ENCODE measurements around the gene ANK3.
"Not testable (repeated sequence)": the region's sequence is repeated elsewhere in the genome, so short reads cannot be mapped to it uniquely, and the experiment has no call there.

ANK3 gene

GRCh38 chr10:60299961-60300883, 89.5 kb downstream of the ANK3 start:
- no peak for DNase-seq

DNA sequence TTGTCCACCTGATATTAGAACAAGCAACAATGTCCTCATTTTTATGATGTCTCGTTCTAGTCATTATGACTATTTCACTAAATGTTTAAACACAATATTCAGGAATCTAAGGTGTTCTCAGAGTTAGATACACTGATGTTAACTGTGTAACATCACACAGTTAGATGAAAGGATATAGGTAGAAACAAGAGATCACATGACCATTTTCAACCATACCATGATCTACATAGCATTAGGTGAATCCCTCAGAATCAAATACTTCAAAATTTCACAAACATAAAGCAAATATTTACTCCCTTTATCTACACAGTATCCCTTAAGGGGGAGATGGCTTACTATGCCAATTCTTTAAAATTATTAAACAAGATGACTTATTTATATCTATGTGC, 90.3 kb downstream of the ANK3 start:
- DNase-seq = no peak

GRCh38 chr10:60298408-60299389, 91.0 kb downstream of the ANK3 start:
- no peak for DNase-seq

DNA sequence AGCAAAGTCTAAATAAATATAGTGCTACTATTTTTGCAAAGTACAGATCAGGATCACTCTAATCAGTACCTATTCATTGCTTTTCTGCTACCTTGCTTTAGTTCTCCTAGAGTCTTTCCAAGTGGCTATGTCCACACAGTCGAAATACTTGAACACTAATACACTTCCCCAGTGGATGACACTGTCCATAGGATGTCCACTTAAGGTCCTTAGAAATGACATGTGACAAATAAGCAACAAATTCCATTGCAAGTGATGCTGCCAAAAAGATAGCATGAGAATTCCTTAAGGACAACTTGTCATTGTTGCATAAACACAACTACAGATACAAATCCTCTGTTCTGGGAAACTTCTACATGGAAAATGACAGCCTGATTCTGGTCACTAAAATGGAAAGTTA, 93.6 kb downstream of the ANK3 start:
- DNase-seq = no peak

- DNase-seq = no peak
Observed at GRCh38 chr10:60295028-60295937, 94.4 kb downstream of the ANK3 start.

DNA sequence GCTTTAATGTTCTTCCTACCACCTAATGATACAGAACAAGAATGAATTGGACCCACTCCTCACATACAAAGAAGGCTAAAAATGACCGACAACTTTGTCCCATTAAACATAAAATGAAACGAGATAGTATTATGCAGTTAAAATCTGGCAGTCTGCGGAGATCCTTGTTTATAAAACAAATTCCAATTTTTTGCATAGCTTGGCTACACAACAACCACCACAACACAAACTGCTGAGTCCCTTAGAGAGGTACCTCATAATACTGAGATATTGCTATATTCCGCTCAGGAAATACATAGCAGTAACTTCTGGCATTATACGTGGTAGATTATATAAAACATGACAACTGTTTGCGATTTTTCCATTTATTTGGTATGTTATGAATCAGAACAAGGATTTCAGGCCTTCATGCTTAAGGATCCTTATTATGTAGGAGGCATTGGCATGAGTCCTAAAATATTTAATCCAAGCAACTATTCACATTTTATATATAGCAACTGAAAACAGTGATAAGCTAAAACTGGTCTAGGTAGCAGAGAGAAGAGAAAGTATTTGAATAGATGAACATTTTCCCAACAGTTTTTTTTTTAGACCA, 96.0 kb downstream of the ANK3 start:
- DNase-seq = no peak

- DNase-seq = no peak
Observed at GRCh38 chr10:60292998-60293397, 96.7 kb downstream of the ANK3 start.

DNA sequence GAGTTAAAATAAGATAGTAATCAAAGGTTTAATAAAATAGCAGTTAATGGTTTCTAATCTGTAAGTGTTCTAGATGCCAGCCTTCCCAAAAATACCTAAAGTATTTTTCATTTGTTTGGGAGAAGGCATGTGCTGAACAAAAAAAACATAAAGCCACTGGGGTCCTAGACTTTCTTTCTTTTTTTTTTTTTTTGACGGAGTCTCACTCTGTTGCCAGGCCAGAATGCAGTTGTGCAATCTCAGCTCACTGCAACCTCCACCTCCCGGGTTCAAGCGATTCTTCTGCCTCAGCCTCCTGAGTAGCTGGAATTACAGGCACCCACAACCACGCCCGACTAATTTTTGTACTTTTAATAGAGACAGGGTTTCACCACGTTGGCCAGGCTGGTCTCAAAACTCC, 97.1 kb downstream of the ANK3 start:
- not testable (repeated sequence) for DNase-seq

GRCh38 chr10:60291344-60291930, 98.2 kb downstream of the ANK3 start:
- no peak for DNase-seq

DNA sequence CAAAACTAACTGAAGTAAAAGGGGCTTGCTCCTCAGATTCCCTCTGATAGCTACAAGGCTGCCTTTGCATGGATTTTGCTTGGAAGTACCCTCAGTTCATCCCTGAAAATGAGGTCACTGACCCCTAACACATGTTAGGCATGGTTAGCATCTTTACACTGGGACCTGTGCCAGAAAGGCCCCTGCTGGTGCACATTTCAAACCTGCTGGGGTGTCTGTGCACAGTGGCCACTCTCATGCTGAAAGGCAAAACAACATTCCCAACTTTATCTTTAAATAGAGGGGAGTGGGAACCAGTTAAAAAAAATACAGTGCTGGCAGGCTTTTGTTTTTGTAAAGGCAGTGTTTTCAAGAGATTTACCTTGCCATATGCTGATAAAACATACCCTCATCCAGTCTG, 99.1 kb downstream of the ANK3 start:
- DNase-seq = no peak

DNA sequence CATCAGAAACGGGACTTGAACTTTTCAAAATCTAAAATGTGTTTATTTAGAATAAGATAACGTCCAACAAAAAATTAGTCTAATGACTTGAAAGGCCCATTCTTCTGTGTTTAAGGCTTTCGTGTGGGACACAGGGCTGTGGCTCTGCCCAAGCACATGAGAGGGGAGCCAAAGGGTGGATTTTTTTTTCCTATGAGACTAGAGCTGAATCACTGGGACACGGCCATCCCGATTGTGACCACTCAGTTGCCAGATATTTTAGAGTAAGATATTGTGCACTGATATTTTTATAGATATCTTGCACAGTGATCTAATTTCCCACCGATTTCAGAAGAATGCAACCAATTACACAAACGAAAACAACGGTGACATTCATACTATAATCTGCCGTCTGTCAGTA, 99.9 kb downstream of the ANK3 start:
- DNase-seq = no peak

DNA sequence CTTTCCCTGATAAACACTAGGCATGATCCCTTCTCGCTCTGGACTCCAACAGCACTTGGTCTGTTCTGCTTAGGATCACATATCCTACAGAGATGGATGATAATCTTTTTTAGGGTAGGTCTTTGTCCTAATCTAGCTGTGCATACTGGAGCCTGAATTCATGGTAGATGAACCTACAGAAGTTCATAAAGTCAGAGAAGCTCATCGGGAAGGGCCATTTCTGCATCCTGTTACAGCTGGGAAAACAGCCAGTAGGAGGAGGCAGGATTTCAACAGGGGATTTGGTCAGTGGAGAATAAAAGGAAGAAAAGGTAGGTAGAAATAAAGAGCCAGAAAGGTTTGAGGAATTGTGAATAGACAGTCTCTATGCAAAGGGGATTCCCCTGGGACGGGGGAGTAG, 101.4 kb downstream of the ANK3 start:
- no peak for DNase-seq

DNA sequence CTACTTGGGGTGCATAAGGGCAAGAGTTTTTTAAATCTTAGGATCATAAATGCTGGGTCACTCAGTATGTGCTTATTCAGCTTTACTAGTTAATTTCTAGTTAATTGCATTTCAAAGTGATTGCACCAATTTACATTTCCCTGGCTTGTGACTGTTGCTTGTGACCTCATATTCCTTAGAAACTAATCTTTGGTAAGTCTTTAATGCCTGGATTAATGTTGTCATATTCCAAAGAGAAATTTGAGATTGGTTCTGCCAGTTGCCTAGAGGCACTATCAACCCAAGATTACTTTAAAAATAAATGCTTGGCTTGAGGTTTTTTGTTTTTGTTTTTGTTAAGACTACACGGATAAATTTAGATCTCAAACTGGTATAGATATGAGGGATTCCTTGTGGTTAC, 103.1 kb downstream of the ANK3 start:
- no peak for DNase-seq

GRCh38 chr10:60283397-60283796, 106.3 kb downstream of the ANK3 start:
- no peak for DNase-seq

DNA sequence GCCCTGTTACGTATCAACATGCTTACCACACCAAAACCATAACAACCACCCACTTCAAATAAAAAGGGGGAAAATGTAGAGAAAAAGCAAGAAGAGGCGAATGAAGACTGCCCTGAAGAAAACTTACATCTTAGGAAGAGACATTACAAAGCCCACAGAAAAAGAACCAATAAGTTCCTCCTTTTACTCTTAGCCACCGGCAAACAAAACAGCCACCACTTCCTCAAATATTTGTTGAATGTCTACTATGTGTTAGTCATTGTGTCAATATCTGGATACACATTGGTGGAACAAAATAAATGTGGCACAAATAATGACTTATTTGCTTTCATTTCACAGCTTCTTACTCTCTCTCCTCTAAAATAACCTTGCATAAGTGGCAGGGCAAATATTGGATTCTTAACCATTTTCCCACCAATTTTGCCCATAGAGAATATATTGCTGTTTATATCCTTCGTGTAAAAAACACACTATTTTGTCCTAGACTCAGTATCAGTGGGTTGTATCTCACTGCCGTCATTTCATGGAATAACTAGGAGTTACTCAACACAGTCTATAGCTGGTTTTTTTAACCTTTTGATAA, 106.8 kb downstream of the ANK3 start:
- DNase-seq = no peak

DNA sequence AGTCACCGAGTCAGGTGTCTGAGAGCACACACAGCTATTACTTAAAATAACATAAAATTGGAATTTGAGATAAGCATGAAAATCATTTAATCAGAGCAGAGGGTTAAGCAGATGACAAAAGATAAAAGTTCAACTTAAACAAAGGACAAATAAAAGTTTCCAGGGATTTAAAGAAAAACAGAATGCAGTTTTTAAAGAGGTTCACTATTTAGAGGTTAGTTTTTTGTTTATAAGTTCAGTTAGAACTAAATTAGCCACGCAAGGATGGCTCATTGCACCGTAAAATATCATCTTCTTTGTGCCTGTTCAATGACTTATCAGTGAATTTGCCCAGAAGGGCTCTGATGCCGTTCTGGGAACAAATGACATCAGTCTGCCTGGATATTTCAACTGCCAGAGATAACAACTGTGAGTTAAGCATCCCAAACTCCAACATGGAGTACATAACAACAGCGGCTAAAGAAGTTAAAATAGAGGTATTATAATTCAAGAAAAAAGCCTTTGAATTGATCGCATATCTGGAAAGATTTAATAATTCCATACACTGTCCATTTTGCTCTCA, 107.8 kb downstream of the ANK3 start:
- DNase-seq = no peak

GRCh38 chr10:60281331-60281730, 108.3 kb downstream of the ANK3 start:
- no peak for DNase-seq

GRCh38 chr10:60280475-60280874, 109.2 kb downstream of the ANK3 start:
- no peak for DNase-seq

DNA sequence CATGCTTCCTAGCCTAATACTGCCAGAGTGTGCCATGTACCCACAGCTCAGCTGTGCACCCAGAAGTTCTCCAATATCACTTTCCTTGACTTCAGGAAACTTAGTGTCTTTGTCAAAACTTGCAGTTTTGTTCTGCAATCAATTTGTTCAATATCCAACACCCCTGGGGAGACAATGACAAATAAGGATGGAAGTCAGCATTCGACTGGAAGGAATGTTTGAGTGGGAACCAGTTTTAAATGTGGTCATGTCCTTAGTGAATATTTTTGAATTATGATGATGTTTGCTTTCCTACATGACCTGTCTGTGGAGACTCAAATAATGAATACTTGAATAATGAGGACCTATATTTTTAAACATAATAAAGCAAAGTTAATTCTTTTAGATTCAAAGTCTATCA, 112.0 kb downstream of the ANK3 start:
- no peak for DNase-seq

DNA sequence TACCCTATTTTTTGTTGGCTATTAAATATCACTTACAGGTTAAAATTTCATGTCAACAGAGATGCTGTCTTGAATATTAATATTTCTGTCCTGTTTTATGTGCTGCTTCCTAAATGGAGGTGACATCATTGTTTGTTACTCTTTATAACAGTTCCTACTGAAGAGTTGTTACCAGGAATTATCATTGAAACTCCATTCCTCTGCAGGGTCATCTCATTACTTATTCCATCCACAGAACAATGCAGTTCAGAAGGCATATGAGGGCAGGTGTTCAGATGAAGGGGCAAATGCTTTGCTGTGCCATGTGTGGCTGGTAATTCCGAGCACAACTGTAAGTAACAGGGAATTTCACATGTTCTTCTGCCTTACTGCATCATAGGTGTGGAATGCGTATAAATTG, 113.4 kb downstream of the ANK3 start:
- no peak for DNase-seq
